NCI-H2227 (cell line): Measurements from ENCODE around the gene PEPD.

ENCODE experiments used
- DNase-seq: peaks from one replicate; lab custom pipeline; 2025; ENCODE audit not compliant: unreplicated experiment; lab: John Stamatoyannopoulos, UW

PEPD gene

GRCh38 chr19:33340991-33341390 is 180.6 kb downstream of the PEPD start:
- DNase-seq, result no peak

- DNase-seq, result no peak
Observed at GRCh38 chr19:33339016-33339984, 182.3 kb downstream of the PEPD start.
